ENCODE results near the gene COX7A2L. TPM values are rescaled to one million over a fixed set of nuclear protein-coding genes. Genes with fewer than 3 reads are reported as not detected.
"Not testable (repeated sequence)": the region's sequence is repeated elsewhere in the genome, so short reads cannot be mapped to it uniquely, and the experiment has no call there.

COX7A2L gene, protein sequence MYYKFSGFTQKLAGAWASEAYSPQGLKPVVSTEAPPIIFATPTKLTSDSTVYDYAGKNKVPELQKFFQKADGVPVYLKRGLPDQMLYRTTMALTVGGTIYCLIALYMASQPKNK
- 116 and 230 TPM in 2 replicates for total RNA-seq

DNA sequence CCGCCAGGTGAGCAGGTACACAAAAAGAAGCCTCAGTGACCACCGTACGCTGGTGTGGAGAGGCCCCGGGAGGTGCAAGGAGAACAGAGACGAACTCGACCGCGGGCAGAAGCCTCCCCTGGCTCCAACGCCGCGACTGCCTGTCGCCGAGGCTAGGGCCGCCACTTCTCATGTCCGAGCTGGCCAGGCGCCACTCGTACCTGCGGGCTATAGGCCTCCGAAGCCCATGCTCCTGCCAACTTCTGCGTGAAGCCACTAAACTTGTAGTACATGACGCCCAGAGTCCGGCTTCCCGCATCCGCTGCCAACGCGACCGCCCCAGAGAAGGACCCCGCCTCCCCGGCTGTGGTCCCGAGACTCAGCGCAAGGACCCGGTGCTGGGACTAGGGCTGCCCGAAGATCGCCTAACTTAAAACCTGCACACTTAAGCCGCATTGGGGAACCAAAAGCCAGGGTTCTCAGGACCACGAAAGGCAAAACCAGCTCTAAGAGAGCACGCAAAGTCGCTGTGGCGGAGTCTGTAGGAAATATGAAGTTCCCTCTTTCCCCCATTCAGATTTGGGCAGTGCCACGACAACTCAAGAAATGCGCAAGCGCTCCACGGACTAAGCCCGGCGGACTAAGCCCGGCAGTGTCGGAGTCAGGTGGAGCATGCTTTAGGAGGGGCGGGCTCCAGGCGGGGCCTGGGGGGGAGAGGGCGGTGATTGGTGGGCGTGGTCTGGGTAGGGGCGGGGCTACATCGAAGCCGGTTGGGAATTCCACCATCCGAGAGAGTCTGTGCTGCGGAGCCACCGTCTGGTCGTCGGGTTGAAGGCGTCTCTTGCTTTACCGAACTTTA lies at the start of gene COX7A2L:
COX7A2L (minus strand) TSS at position 328 of the 838 bp plus-strand sequence; CDS start at position 272, 56 bp downstream.
- peak; percentile 98 for DNase-seq

DNA sequence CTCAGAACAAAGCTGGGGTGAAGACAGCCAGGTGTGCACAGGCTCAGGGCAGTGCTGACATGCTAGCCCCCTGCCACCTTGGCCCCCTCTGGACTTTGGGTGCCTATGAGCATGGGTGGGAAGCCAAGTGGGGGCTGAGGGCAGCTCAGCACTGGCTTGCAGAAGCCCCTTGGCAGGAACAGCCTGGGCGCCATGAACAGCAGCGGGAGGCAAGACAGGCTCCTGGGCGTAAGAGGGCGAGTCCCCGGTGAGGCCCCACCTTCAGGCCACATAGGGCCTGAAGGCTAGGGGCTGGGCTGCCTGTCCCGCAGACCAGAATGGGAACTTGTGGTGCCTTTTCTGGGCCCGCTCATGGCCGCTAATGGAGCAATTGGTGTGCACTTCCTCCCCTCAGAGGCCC lies 47.0 kb upstream of the COX7A2L start:
- DNase-seq, result no peak

DNA sequence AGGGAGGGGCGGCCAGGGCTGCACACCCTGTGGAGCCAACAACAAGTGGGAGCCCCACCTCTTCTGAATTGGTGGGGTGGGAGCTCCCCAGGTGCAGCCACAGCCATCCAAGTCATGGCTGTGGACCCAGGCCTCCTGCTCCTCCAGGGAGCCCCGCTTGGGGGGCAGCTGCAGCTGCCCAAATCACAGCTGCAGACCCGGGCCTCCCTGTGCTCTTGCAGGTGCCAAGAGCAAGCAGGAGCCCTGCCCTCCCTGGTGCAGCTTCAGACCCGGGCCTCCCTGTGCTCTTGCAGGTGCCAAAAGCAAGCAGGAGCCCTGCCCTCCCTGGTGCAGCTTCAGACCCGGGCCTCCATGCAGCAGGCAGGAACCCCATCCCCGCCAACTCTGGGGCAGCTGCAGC lies 46.5 kb upstream of the COX7A2L start:
- DNase-seq, result no peak

DNA sequence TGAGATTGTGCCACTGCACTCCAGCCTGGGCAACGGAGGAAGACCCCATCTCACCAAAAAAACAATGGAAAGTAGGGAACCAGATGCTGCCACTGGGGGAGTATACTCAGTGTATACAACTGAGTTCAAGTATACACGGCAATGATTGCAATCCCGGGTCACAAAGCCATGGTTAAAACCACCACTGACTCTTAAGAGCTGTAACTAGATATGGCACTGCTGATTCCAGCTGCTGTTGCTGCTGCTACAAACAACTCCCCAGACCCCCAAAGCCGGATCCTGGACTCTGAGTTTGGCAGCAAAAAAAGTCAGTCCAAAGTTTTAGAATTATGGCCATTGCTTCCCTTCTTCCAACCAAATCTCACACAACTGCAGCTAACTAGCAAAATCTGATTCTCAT lies 43.7 kb upstream of the COX7A2L start:
- DNase-seq, result no peak

DNA sequence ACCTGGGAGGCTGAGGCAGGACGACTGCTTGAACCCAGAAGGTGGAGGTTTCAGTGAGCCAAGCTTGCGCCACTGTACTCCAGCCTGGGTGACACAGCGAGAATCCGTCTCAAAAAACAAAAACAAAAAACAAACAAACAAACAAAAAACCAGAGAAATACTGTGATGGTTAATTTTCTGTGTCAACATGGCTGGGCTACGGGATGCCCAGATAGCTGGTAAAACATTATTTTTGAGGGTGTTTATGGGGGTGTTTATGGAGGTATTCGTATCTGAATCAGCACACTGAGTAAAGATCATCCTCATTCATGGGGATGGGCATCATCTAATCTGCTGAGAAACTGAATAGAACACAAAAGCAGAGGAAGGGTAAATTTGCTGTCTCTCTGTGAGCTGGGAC lies 40.8 kb upstream of the COX7A2L start:
- DNase-seq, result no peak

DNA sequence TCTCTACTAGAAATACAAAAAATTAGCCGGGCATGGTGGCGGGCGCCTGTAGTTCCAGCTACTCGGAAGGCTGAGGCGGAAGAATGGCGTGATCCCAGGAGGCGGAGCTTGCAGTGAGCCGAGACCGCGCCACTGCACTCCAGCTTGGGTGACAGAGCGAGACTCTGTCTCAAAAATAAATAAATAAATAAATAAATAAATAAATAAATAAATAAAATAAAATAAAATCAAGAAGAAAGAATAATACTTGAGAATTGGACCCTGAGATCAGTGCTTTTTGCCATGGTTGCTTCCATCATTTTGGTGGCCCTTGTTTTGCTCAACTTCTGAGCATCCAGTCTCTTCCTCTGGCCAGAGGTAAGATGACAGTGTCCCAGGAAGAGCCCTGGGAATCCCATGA lies 37.0 kb upstream of the COX7A2L start:
- not testable (repeated sequence) for DNase-seq

DNA sequence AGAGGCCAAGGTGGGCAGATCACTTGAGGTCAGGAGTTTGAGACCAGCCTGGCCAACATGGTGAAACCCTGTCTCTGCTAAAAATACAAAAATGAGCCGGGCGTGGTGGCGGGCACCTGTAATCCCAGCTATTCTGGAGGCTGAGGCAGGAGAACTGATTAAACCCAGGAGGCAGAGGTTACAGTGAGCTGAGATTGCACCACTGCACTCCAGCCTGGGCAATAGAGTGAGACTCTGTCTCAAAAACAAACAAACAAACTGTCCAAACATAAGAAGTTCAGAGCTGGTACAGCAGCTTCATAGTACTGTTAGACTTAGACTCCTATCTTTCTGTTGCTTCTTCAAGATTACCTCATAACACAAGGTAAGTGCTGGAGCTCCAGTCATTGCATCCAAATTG lies 32.3 kb upstream of the COX7A2L start:
- not testable (repeated sequence) for DNase-seq

DNA sequence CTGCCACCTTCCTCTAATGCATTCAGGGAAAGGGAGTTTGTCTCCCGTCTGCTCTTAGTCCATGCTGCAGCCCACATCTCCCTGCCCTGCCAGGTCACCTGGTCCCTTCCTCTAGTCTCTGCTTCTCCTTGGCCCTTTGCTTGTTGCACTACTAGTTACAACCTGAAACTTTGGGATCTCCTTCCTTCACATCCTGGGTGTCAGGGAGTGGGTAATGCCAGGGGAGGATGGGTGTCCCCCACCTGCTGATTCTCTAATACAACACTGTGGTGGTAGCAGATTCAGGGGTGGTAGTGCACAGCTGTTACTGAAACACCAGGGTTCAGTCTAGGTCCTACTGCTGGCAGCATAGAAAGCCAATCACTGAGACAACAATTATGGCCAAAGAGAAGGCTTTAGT lies 31.2 kb upstream of the COX7A2L start:
- no peak for DNase-seq

DNA sequence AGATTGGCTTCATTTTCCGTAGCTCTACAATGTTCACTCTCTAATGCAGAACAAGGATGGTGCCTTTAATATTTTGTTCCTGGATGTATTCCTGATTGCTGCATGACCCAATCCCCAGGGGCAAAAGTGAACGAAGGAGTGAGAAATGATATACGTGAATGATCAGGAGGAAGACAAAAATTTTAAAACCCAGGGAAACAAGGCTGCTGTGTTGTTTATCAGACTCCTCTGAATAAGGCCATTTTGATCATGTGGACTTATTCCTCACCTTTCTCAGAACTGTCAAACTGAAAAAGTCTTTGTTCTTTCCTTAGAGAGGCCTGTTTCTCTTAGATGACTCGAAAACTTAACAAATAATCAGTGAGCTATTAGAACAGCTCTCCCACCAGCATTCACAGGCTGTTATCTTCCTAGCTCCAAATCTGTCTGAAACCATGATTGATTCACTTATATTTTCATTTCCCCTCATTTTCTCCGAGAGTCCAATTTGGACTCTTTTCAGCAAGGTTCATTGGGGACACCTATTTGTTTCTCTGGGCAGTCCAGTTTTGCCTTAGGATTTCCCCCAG lies 29.5 kb upstream of the COX7A2L start:
- no peak for DNase-seq

DNA sequence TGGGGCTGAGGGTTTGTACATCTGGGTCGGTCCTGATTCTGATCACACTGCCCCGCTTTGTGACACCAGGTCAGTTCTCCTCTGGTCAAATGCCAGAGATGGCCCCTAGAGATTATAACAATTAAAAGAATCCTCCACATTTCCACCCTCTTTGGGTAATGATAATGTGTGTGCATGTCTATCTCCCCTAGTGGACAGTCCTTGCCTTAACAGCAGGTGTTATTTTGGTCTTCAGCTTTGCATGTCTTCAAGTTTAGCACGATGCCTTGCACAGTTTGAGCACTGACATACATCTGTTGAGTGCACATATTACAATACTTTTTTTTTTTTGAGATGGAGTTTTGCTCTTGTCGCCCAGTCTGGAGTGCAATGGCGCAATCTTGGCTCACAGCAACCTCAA lies 25.7 kb upstream of the COX7A2L start:
- no peak for DNase-seq

DNA sequence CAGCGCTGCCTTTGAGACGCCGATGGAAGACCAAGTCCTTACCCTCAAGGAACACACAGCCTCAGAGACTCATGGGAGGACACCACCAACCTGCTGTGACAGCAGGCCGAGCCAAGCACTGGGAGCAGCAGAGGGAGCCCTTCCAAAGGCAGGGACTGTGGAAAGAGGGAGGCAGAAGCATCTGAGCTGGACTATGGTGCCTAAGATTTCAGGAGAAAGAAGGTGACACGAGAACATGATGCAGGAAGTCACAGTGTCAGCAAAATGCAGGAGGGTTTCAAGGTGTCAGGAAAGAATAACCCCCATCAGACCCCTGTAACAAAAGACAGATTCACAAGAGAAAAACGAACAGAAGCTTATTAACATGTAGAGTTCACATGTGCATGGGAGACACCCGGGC lies 24.2 kb upstream of the COX7A2L start:
- DNase-seq, result no peak

DNA sequence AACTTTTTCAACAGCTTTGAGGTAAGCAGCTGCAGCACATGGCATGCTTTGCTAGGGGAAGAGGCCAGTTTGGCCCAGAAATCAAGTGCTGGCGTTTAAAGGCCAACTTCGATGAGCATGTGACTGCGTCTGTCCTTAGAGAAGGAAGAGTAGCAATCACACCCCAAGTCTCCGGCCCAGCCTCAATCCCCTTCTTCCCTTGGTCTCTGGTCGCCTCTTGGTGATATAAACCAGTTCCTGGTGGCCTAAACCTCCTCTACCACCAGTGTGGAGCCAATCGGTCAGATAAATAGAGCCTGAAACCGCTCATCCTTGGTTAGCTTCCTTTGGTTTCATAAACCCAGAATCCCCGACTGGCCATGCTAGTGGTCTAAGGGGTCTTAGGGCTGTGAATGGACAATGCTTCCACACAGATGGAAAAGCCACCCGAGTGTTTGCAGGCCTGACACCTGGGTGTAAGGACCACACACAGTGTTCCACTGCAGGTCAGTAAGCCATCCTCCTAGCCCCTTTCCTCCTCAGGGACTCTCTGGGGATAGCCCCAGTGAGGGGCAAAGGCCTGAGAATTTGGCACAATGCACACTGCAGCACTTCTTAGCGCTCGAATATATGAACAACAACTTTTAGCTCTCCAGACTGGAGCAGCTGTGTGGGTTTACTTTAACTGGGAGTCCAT lies 23.0 kb upstream of the COX7A2L start:
- no peak for DNase-seq

DNA sequence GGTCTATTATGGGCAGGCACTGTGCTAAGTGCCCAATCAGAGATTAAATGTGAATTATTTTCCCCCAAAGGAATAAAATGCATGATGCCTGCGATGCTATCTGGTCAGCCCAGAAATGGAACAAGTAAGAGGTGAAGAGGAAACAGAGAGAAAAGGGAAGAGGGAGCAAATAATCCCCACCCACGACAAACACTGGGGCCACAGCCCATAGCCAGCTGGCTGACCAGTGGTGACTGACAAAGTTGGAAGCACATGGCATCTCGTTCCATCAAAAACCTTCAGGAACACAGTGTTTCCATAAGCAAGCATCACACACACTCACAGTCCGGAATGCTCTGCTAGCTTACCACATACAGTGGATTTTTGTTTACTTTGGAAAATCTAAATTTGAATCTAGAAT lies 21.1 kb upstream of the COX7A2L start:
- no peak for DNase-seq

DNA sequence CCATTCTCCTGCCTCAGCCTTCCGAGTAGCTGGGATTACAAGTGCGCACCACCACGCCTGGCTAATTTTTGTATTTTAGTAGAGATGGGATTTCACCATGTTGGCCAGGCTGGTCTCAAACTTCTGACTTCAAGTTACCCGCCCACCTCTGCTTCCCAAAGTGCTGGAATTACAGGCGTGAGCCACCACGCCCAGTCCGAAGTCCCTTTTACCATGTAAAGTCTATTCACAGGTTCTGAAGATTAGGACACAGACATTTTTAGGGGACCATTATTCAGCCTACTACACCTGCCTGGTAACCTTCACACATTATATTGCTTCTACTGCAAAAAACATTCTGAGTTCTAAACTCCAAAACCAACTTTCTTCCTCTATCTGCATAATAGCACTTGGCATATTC lies 19.0 kb upstream of the COX7A2L start:
- not testable (repeated sequence) for DNase-seq

DNA sequence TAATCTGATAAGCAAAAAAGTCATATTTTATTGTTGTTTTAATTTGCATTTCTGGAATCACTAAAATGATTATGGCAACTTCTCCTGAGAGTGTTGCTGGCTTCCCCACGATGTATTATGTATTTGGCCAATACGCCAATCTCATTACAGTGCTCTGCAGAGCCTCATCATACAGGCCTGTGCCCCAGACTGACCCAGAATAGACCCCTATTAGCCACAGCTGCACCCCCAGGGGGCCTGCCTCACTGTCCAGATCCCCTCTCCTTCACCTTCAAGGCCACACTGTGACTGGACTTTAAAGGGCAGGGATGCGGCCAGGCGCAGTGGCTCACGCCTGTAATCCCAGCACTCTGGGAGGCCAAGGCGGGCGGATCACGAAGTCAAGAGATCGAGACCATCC lies 17.4 kb upstream of the COX7A2L start:
- no peak for DNase-seq

DNA sequence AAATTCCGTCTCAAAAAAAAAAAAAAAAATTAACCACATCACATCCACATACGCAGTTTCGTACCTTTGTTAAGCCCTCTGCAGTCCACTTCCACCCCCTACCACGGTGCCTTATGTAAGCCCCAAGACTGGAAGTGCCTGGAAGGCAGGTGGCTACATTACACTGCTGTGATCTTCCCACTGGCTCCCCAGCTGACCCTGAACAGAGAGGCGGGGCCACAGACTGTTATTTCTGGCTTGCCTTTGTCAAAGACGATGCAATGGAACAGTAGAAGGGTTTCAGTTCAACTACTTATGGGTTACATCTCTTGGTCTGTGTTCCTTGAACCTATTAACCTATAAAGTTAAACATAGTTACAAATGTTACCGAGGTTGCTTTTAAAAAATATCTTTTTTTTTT lies 15.7 kb upstream of the COX7A2L start:
- DNase-seq, result no peak

DNA sequence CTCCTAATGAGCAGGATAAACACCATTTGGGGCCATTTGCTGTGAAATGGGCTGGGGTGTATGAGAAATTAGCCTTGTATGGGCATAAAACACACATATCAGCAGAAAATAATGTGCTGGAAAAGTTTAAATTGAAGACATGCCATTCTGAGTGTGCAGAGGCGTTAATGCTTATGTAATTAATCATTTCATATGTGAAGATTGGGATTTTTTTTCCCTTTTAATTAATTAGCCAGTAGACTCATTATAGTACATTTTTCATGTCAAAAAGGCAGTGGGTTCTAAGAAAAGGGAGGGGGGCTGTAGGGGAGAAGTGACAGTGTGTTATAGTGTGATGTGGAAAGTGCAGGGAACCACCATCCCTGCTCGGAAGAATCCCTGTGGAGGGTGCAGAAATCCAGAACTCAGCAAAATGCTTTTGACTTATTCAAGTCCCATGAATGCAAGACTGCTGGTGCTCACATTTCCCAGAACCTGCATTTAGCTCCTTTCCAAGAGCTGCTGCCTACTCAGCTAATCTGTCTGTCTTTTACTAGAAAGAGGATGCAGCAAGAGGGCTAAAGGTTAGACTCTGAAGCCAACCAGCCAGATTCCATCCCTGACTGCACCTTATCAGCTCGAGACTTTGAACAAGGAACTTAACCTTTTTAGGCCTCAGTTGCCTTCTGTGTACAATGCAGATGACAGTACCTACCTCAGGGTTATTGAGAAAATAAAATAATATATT lies 11.6 kb upstream of the COX7A2L start:
- no peak for DNase-seq

DNA sequence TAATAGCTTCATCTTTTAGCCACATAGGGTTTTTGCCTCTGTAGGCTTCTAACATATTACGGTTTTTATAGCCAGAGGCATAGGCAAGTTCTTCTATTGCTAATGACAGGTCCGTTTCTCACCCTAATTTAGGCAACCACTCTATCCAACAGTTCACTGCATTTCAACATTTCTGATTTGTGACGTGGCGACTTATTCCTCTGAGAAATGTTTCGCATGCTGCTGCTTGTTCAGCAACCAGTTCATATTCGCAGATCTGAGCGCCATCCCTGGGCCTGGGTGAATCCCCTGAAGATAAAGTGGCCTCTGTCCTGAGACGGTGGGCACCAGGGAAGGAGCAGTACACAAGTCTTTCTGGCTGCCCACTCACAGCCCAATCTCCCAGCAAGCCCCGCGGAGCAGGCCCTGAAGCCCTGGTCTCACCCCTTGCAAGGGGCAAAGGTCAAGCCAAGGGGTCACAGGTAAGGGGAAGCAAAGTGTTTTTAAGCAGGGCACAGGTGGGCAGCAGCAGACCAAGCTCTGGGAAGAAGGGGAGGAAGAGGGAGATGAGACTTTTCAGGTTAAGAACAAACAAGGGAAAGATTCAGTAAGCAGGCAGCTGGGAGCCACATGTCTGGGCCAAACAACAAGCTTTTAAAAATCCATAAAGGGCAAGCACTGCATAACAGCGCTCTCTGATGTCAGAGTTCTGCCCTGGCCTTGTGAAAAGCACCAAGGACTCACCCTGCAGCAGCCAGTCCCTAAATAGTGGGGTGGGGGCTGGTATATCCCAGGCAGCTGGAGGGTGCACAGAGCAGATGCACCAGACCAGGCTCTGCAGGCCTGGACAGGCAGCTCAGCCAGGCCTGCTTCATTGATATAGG lies 10.8 kb upstream of the COX7A2L start:
- no peak for DNase-seq

DNA sequence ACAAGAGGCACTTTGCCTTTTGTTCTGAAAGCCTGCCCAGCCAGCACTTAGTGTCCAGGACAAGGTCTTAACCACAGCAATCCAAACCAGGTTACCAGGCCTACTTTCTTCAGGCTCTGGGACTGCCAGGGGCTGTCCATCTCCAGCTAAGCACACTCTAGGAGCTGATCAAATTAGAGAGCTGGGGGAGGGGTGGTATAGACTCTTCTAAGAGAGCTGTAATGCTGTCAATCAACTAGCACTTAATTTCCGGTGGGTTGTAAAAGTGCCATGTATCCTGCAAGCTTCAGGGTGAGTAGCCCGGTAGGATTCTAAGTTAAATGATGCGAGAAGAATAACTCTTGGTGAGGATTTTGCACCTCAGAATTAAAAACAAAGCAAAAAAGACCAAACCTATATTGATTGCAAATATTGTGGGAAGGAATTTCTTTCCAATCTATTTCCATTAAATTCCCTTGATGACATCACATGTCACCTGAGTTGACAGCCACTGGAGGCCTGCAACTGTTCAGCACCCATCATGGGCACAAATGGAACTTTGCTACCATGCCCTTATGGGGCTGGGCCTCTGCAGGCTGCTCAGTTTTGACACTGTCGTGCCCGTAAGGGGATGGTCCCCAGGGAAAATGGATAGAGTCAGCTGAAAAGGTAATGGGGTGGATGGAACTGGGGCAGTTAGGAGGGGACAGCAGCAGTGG lies 8.7 kb upstream of the COX7A2L start:
- no peak for DNase-seq

DNA sequence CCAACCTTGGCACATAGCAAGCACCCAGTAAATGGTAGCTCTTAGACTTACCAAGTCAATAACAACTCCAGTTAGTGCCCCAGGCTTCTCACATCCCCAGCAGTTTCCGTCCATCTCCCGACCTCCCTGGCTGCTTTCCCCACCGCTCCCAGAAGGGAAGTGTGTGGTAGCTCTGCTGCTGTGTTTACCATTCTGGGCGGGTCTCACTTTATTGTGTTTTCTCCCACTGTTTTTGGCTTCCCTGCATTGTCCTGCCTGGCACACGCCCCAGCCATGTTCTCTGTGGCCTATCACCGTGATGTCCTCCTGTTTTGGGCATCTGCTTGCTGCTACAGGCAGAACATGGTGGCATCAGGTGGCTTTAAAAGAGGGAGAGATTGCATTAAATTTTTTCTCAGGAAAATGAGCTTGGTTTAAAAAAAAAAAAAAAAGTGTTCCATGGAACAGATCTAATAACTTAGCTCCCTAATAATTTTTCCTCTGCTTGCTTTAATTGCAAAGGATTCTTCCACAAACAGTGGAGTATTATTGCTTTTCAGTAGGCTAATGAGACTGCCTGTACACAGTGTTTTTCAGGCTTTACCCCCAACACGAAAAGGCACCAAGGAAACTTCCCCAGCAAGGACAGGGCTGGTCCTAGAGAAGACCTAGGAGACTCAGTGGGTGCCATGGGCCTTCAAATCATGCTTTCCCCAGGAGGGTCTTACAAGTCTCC lies 8.0 kb upstream of the COX7A2L start:
- peak; percentile 49 for DNase-seq

DNA sequence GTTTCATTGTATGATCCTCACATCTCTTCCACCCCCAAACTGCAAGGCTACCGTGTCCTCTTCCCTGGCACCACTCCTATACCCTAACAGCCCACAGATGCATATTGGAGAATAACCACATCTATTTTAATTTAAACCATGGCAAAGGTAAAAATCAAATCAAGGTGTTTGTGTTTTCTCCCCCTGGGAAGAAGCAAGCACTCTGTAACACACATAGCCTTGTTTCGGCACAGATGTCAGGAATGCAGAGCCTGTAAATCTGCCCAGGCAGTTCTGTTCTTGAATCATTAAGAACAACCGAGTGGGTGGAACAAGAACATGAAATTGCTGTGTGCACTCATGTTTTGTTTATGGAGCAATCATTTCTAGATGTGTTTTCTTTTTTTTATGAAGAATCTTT lies 6.8 kb upstream of the COX7A2L start:
- DNase-seq, result no peak
